Measurements from ENCODE around the gene EYA2. TPM values are rescaled to one million over a fixed set of nuclear protein-coding genes. Genes with fewer than 3 reads are reported as not detected.
"Not testable (repeated sequence)": the region's sequence is repeated elsewhere in the genome, so short reads cannot be mapped to it uniquely, and the experiment has no call there.

EYA2 gene
- total RNA-seq, 2 donors from 2014 or later = 3.0 to 5.1 TPM

DNA sequence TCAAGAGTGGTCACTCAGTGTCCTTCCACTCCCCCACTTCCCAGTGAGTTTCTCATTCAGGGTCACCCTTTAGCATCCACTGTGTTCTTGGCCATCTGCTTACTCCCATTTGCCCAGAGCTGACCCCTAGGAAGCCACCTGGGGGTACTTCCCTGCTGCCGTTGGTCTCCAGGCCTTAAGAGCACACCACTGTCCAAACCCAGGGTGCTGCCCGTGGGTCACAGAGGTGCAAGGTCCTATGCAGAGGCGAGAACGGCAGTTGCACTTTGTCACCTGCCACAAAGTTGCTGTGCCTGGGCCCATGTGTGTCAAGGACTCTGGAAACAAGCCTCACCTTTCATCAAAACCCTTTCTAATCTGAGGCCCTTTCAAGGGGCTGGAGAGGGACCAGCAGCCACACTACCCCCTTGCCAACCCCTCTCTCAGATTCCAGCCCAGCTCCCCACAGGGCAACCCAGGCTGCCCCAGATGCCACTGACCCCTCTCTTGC lies 270.8 kb downstream of the EYA2 start:
- DNase-seq (no peak), ATAC-seq (no peak)
- intact Hi-C loops (cut with DNase I) = no loop called here

DNA sequence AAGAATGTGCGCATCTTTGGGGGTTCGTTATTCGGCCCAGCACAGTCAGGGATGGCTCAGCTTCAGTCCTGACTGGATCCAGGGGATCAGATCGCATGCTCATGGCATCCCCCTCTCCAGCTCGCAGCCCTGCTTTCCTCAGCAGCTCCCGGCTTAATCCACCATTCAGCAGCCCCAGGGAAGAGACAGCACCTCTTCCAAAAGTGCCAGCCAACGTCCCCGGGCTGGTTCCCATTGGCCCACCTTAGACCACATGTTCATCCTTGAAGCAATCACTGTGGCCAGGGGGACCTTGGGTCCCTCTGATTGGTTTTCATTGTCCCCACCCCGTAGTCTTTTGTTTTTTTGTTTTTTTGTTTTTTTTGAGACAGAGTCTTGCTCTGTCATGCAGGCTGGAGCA lies 273.2 kb downstream of the EYA2 start:
- DNase-seq (no peak), ATAC-seq (no peak)
- intact Hi-C loops (cut with DNase I) = no loop called here

DNA sequence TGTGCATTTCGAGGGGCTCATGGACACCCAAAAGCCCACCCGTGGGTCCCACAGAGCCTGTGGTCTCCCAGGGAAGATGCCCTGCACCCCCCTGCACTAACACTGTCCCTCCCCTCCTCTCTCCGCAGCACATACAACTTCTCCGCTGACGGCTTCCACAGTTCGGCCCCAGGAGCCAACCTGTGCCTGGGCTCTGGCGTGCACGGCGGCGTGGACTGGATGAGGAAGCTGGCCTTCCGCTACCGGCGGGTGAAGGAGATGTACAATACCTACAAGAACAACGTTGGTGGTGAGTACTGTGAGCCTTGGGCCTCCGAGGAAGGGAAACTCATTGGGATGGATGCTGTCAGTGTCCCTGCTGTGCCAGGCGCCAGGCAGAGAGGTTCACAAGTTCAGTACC lies 277.9 kb downstream of the EYA2 start:
- ATAC-seq (no peak), DNase-seq (no peak)

DNA sequence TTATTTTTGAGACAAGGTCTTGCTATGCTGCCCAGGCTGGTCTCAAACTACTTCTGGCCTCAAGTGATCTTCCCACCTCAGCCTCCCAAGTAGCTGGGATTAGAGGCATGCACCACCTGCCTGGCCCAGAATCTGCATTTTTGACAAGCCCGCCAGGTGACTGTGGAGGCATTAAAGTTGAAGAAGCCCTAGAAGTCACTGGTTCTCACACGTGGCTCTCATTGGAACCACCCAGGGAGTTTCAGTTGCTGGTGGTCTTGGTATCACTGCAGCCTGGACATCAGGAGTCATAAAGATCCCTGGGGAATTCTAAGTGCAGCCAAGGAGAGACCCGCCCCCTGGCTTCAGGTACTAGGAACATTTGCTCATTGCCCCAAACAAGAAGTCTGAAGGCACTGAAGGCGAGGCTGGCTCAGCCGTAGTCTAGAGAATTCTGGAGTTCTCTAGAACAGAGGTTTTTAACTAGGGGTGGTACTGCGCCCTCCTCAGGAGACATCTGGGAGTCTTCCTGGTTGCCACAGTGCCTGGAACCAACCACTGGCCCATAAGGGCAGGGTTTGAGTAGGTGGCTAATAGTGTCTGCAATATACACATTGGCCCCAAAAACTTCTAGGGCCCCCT lies 279.1 kb downstream of the EYA2 start:
- DNase-seq = no peak
- intact Hi-C loops (cut with DNase I) = no loop called here
- ATAC-seq = no peak

More for the DNA sequence above, 277.9 kb downstream of the EYA2 start:
- intact Hi-C loops (cut with DNase I) = no loop called here

DNA sequence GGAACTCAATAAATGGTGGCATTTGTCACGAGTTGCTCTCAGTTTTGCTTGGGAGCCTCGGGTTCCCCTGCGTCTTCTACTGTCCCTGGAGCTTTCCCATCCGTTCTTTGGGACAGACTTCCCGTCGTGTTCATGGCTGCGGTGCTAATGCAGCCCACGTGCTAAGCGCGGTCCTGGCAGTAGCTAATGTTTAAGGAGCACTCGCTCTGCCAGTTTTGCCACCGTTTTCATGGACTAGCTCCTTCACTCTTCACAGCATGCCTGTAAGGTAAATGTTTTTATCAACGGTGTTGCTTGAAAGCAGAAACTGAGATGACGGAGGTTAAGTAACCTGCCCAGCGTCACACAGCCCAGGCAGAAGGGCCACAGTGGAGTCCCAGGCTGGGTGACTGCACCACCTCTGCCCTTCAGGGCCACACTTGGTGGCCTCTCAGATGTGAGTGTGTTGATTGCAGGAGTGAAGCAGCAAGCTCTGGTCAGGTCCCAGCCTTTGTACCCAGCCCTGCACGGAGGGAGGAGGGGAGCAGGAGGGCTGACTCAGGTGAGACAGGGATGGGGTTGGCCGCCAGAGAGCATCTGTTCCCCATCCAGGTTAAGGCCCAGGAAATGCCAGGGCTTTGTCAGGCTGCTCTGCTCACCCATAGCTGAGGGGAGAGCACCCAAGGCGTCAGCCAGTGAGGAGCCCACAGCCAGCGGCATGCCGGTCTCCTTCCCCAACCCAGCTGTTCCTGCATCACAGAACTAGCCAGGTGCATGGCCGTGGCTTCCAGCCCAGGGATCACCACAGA lies 280.0 kb downstream of the EYA2 start:
- intact Hi-C loops (cut with DNase I) = no loop called here
- no peak for DNase-seq
- no peak for ATAC-seq

DNA sequence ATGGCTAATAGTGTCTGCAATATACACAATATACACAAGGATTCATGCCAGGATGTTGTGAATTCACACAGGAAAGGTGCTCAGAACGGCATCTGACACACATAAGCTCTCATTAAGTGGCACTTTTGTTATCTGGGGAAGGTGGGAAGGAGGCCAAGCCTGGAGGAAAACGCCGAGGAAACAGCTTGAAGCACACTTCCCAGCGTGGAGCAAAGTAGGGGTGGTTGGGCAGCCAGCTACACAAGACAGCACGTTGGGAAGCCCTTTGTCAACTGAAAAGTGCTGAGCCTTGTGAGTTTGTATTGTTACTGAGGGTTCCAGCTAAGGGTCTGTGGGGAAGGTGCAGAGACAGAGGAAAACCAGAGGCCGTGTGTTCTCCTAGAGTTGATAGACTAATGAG lies 280.9 kb downstream of the EYA2 start:
- DNase-seq (no peak), ATAC-seq (peak; percentile 57 to 59)
- intact Hi-C loops (cut with DNase I) = no loop called here

DNA sequence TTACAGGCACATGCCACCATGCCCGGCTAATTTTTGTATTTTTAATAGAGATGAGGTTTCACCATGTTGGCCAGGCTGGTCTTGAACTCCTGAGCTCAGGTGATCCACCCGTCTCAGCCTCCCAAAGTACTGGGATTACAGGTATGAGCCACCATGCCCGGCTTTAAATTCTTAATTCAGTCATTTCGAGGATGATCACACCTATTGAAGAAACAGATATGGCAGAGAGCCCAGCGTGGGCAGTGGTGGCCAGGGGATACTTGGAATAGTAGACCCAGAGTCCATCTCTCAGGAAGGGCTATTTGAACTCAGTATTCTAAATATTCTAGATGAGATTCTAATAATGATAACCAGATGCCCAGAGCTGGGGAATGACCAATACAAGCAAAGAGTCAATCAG lies 281.6 kb downstream of the EYA2 start:
- intact Hi-C loops (cut with DNase I); DNase-seq; ATAC-seq: not testable (repeated sequence)

DNA sequence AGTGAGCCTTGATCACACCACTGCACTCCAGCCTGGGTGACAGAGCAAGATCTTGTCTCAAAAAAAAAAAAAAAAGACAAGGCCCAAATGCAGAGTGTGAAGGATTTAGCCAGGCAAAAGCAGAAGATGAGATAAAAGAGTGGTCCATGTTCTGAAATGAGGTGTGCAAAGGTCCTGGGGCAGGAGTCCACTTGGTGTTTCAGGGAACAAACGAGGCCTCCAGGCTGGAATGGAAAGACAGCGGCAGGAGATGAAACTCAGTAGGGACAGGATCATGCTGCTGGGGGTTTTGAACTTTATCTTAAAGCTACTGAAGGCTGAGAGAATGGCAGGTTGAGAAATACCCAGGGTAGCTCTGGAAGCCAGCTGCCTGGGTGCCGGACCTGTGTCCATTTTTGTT lies 283.6 kb downstream of the EYA2 start:
- no peak for ATAC-seq
- DNase-seq = no peak

DNA sequence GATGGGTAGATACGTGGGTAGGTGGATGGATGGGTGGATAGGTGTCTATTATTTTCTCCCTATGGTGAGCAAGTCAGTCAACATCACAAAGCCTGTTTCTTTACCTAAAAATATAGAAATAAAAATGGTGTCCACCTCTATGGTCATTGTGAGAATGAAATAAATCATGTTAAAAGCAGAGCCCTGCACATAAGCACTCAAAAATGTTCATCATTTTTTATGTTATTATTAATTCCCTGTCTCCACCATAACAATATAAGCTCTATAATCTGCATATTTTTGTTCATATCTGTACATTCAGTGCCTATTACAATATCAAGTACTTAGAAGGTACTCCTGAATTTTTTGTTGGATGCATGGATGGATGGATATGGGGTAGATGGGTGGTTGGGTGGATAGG lies 284.2 kb downstream of the EYA2 start:
- intact Hi-C loops (cut with DNase I) = no loop called here
- no peak for ATAC-seq
- no peak for DNase-seq

More for the DNA sequence above, 283.6 kb downstream of the EYA2 start:
- intact Hi-C loops (cut with DNase I) = no loop called here

DNA sequence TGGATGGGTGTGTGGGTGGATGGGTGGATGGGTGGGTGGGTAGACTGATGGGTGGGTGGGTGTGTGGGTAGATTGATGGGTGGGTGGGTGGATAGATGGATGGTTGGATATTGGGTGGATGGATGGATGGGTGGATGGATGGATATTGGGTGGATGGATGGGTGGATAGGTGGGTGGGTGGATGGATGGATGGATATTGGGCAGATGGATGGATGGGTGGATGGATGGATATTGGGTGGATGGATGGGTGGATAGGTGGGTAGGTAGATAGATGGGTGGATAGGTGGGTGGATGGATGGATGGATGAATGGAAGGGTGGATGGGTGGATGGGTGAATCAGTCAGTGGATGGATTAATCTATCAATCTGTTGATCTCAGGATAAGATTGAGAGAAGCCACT lies 284.6 kb downstream of the EYA2 start:
- no peak for ATAC-seq
- no peak for DNase-seq
- intact Hi-C loops (cut with DNase I) = no loop called here

DNA sequence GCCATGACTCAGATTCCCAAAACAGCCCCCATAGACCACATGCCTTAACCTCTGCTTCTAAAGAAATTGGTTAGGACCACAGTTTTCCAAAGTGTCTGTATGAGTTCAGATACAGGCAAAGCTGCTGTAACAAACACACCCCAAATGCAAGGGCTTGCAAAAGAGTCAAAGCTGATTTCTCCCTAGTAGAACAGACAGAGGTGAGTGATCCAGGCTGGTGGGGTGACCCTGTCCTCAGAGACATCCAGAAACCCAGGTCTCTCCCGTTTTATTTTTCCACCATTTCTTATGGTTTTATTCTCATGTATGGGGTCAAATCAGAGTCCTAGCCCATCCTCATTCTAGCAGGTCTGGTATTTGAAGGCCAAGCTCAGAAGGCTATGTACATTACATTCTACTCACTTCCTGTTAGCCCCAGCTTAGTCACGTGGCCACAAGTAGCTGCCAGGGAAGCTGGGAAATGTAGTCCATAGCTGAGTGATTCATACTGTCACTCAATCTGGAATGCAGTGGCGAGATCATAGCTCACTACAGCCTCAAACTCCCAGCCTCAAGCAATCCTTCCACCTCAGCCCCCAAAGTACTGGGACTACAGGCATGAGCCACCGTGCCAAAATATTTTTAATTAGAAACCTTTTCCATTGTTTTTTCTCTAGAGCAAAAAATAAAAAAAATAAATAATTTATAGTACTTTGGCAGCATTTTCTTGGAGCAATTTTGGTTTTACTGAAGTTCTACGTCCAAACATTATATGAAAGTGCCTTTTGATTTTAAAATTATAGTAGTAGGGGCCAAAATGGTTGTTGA lies 286.6 kb downstream of the EYA2 start:
- DNase-seq = no peak

DNA sequence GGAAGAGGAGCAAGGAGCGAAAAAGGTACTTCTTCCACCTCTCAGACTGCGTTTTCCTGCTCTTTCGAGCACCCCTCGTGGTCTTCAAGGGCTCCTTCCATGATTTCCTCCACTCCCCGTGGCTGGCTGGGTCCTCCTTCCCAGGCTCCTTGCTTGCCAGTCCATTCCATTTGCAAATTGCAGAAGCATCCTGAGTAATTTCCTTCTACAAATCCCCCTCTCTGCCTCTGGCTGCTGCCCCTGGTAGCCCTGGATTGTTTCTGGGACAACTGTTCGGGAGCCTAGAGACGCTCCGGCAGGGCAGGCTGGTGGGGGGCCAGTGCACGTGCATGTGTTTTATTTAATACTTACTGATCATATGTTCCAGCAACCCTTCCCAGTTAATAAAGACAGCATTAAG lies 288.7 kb downstream of the EYA2 start:
- intact Hi-C loops (cut with DNase I) = no loop called here
- no peak for DNase-seq
- no peak for ATAC-seq

More for the DNA sequence above, 286.6 kb downstream of the EYA2 start:
- peak; percentile 34 to 76 for ATAC-seq
- intact Hi-C loops (cut with DNase I) = no loop called here

DNA sequence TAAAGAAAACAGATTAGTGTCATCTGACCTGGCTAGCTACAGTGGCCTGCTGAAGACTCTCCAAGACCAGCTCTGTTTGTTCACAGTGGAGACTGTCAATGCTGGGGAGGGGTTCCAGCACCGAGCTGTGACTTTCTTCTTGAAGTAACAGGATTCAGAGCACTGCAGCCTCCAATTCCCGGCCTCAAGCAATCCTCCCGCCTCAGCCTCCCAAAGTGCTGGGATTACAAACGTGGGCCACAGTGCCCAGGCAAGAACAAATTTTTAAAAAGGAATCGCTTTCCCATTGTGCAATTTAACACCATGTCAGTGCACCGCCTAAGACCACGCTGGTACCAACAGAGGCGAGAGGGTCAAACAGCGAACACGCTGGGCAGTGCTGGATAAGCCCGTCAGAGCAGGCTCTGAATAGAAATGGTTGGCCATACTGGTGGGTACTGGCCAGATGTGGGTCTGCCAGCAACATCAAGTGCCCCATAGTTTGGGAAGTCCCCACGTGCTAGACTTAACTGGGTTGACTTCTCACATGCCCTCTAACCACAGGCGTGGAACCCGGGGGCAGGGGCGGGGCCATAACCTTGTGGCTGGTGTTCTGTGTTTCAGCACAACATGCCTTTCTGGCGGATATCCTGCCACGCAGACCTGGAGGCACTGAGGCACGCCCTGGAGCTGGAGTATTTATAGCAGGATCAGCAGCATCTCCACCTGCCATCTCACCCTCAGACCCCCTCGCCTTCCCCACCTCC lies 293.0 kb downstream of the EYA2 start:
- ATAC-seq (no peak), DNase-seq (no peak)
- intact Hi-C loops (cut with DNase I) = no loop called here

DNA sequence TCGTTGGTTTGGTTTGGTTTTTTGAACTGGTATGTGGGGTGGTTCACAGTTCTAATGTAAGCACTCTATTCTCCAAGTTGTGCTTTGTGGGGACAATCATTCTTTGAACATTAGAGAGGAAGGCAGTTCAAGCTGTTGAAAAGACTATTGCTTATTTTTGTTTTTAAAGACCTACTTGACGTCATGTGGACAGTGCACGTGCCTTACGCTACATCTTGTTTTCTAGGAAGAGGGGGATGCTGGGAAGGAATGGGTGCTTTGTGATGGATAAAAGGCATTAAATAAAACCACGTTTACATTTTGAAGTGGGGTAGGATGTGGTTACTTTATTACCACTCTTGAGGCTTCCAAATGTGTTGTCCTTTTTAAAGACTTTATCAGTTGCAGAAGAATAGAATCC lies 293.9 kb downstream of the EYA2 start:
- no peak for DNase-seq
- ATAC-seq = no peak
- intact Hi-C loops (cut with DNase I) = no loop called here

DNA sequence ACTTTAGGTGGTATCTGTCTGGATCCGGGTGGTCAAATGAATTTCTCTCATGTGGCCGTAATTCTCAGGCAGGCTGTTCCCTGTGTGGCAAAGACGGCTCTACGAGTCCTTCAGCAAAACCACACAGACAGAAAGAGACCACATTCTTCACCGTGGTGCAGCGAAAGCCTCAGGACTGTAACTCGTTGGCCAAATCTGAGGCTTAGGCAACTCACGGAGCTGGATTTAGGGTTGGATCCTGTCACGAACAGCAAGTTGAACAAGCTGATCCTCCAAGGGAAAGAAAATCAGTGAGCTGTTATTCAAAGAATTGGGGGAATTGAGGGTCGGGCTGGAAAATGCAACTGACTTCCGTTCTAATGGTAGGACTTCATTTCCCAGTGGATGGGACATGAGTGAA lies 294.4 kb downstream of the EYA2 start:
- DNase-seq (no peak), ATAC-seq (peak in 1 of 2 donors; percentile 41)
- intact Hi-C loops (cut with DNase I) = no loop called here

DNA sequence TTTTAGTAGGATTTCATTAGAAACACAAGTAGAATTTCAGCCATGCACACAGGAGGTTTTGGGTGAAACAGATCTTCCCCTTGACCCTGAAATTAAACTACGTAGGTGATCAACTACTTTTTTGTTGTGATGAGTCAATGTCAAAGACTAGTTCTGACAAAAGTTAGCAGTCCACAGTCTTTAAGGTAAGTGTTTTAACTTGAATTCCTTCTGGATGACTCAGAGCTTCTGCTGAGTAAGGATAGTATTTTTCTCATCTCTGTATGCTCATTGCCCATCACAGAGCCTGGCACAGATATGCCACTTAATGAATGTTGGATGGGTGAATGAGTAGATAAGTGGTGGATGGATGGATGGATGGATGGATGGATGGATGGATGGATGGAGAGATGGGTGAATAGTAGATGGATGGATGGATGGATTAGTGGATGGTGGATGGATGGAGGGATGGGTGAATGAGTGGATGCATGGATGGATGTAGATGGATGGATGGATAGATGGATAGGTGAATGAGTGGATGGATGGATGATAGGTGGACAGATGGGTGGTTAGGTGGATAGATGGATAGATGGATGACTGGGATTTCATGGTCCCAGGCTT lies 296.5 kb downstream of the EYA2 start:
- ATAC-seq = no peak
- intact Hi-C loops (cut with DNase I) = no loop called here
- no peak for DNase-seq

DNA sequence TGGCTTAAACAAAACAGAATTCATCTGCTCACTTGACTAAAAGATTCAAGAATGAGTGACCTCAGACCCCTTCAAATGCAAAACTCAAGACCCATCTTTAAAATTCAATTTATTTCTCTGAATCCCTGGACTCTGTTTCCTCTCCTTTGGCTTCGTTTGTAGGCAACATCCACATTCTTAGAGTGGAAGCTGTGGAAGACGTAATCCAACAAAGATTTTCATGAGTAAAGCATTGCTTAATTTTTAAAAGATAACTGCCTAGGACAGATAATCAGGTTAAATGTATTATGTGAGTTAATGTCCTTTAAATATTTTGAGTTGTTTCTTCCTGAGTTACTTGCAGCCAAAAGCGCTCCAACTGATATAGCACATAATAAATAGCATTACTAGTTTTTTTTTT lies 297.3 kb downstream of the EYA2 start:
- DNase-seq (no peak), ATAC-seq (no peak)
- intact Hi-C loops (cut with DNase I) = no loop called here

DNA sequence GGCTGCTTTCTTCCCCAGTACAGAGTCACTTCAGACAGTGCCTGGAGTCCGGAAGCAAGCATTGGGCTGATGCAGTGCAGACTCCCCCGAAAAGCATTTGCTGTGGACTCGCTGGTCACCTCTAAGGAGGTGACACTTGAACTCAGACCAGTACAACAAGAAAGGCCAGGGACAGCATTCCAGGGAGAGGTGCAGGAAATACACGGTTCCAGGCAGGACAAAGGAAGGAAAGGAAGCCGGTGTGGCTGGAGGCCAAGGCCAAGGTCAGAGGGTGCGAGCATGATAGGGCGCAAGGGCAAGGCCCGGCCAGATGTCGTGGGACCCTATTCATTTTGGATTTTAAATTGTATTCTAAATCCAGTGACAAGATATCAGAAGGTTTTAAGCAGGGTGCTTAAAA lies 300.9 kb downstream of the EYA2 start:
- ATAC-seq = no peak
- DNase-seq = no peak
- intact Hi-C loops (cut with DNase I) = loop anchor here in 1 of 2 donors (5.0 kb wide), 1 partner anchor 187 kb away; no protein-coding TSS in a partner anchor

Data from left cardiac atrium (tissue), 4 donors.